HG02970 (cell line): ENCODE data around the gene KLC1.

ENCODE experiments used
- ATAC-seq: cut with Tn5 transposase; IDR thresholded peaks from one replicate; pipeline ENCODE4 v1.9.1; 2021; ENCODE audit warnings: mild to moderate bottlenecking, moderate library complexity, moderate number of reproducible peaks; ENCODE audit not compliant: unreplicated experiment, low FRiP score

The KLC1 gene

DNA sequence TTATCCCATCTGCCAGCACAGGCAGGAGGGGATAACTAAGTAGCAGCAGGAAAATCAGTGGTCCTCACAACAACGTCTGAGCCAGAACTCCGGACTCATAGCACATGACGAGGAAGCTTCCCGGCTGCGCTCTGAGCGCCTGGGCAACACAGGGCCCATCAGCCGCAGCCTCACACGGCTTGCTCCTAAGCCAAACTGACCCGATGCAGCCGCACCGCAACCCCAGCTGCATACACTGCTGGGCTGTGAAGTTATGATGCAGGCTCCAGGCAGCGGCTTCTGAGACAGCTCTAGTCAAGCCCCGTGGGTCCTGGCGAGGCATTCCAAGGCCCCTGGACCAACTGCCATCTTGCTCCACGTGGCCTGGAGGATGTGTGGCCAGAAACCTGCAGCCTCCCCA lies 114.7 kb downstream of the KLC1 start:
- ATAC-seq: no peak

DNA sequence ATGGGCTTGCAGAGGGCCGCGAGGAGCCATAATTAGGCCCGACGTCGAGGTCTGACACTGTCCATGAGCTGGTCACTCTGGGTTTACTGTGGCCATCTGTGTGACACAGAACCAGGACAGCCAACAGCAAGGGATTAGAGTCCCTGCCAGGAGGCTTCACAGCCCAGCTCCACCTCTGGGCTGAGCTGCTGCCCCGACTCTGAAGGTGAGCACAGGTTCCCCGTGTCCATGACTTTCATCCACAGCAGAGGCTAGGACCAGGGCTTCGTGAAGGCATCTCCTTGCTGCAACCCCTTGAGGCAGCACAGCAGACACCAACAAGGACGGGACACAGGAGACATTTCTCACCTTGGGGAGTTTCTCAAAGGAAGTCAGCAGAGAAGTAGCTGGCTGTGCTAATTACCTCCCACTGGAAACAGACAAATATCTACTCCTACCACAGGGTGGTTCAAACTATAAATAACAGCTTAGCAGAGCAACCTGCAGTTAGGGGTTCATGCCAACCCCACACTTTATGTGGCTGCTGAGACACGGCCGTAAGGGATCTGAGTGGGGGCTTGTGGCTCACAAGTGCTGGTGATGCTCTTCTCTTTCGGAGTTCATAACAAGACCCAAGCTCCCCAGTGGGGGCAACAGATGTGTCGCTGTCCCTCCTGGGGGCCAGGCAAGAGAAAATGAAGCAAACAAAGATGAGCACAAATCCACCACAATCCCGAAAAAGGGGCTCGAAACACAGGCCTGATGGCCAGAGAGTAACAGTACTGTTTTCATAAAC lies 115.8 kb downstream of the KLC1 start:
- no peak for ATAC-seq

DNA sequence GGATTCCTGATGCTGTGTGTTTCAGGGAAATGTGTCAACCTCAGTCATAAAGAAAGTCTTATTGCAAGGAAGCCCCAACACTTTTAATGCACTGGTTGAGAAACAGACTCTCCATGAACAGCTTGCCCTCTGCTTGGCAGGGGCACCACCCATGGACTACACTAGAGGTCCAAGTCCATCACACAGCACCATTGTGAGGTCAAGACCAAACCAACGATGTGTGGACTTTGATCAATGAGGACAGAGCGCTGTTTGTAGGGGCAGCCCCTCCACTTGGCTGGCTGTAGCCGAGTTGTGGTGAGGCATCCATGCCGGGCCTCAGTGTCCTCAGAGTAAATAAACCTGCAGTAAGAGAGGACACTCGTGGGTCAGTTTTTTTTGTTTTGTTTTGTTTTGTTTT lies 116.4 kb downstream of the KLC1 start:
- no peak for ATAC-seq

GRCh38 chr14:103746701-103747100 lies 117.7 kb downstream of the KLC1 start:
- no peak for ATAC-seq

- ATAC-seq: no peak
Measured at GRCh38 chr14:103748534-103748857, 119.5 kb downstream of the KLC1 start.

DNA sequence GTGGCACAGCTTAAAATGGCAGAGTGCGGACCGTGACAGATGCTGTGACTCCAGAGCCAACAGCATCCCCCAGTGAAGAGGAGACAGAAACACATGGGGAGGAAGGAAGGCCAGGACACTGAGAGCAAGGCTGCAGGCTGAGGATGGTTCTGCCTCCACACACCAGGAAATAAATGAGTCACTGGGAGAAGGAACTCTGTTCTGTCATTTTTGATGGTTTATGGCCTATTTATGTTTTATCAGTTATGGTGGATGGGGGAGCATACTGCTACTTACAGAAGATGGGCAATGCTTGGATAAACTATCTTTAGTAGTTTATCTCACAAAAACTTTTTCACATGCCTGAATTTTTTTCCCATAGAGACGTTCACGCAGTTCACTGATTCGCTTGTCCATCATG lies 120.4 kb downstream of the KLC1 start:
- no peak for ATAC-seq

GRCh38 chr14:103749860-103750259 lies 120.8 kb downstream of the KLC1 start:
- ATAC-seq: no peak
